ACC112 (cell line): ENCODE results near the gene SEMA4F.

Experiments
- H2AFZ ChIP-seq: fragments of 200-600 bp; sonication (generic); one replicate; pipeline ENCODE4 v1.6.0; 2017; ENCODE audit warnings: antibody characterized with exemption, low read length; ENCODE audit not compliant: unreplicated experiment
- H3K27ac ChIP-seq: fragments of 200-600 bp; sonication (generic); 2 replicates; pipeline ENCODE4 v1.5.1; 2014; ENCODE audit warnings: low read depth, mild to moderate bottlenecking, antibody characterized with exemption, low read length, moderate library complexity
- H3K27me3 ChIP-seq: fragments of 200-600 bp; sonication (generic); 2 replicates; pipeline ENCODE4 v1.6.1; 2014; ENCODE audit warnings: mild to moderate bottlenecking, antibody characterized with exemption, low read length, moderate library complexity, mixed read lengths; ENCODE audit not compliant: insufficient read depth
- H3K36me3 ChIP-seq: fragments of 200-600 bp; sonication (generic); 2 replicates; pipeline ENCODE4 v1.6.1; 2016; ENCODE audit warnings: mild to moderate bottlenecking, antibody characterized with exemption, low read length, moderate library complexity, mixed read lengths; ENCODE audit not compliant: insufficient read depth
- H3K4me1 ChIP-seq: fragments of 200-600 bp; sonication (generic); one replicate; pipeline ENCODE4 v1.6.1; 2016; ENCODE audit warnings: low read length, mixed read lengths; ENCODE audit not compliant: insufficient read depth, unreplicated experiment, control insufficient read depth
- H3K4me3 ChIP-seq: fragments of 200-600 bp; sonication (generic); 2 replicates; pipeline ENCODE4 v1.5.1; 2014; ENCODE audit warnings: mild to moderate bottlenecking, low read depth, low read length
- H3K79me2 ChIP-seq: fragments of 200-600 bp; sonication (generic); one replicate; pipeline ENCODE4 v1.6.0; 2016; ENCODE audit warnings: low read length; ENCODE audit not compliant: control insufficient read depth, unreplicated experiment, insufficient read depth

Gene SEMA4F

DNA sequence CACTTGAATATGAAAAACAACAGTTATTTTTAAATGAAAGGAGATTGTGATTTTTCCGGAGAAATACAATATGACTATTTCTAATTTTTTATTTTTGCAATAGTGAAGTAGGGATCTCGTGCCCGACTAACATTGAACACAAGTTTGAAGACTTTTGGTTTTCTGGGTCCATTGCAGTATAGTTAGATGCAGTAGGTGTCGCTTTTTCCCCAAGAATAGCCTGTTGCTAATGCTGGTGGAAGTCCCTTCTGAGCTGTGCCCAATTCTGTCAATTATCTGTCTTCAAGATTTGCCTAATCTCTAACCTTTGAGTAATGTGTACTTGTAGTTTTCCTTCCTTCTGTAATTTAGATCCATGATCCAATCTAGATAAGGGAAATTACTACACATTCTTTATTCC is 36.5 kb downstream of the SEMA4F start:
- no peaks in the 10 kb centered on the region for H3K36me3 ChIP-seq
- H3K27ac ChIP-seq = no peak overlapping the region

DNA sequence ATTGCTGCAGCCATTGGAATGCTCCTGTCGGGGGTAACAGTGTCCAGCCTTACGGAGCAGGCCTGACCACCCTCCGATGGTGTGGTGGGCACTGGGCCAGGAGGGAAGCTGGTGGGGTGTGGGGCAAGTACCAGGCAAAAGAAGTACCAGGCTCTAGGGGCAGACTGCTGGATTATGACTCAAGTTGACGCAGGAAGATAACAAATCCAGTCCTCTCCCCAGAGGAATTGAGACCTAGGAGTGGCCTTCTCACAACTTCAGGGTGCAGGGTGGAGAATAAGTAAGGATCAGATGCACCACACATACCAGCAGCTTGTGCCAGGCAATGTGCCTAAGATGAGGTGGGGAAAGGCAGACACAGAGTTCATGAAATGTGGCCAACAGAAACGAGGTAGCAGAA is 37.9 kb downstream of the SEMA4F start:
- H2AFZ ChIP-seq = no peak overlapping the region
- H3K27me3 ChIP-seq = no peaks in the 10 kb centered on the region
- H3K4me1 ChIP-seq = peaks cover 15% of the 10 kb centered on the region
- H3K4me3 ChIP-seq = no peak overlapping the region
- no peak overlapping the region for H3K27ac ChIP-seq
- no peaks in the 10 kb centered on the region for H3K36me3 ChIP-seq
- H3K79me2 ChIP-seq = no peaks in the 10 kb centered on the region

More for the DNA sequence above, 36.5 kb downstream of the SEMA4F start:
- no peaks in the 10 kb centered on the region for H3K27me3 ChIP-seq
- H3K79me2 ChIP-seq = no peaks in the 10 kb centered on the region
- no peak overlapping the region for H2AFZ ChIP-seq
- H3K4me1 ChIP-seq = peaks cover 15% of the 10 kb centered on the region
- no peak overlapping the region for H3K4me3 ChIP-seq

DNA sequence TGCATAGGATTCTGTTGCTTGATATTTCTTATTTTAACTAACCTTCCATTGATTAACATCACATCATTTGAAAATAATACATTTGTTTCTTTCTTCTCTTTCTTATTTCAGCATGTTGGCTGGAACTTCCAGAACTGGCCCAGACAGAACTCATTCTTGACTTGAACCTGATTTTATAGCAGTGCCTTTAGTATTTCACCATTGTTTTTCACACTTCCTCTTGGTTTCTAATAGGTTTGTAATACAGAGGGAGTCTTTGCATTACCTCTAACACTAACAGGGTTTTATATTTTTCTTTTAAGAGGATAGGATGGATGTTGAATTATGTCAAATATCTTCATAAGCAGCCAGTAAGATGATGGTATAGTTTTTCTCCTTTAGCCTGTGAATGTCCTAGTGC is 39.2 kb downstream of the SEMA4F start:
- Histone ChIP-seq H3K79me2 (no peaks in the 10 kb centered on the region), H3K4me3 (no peak overlapping the region), H3K36me3 (no peaks in the 10 kb centered on the region), H3K27me3 (no peaks in the 10 kb centered on the region), H2AFZ (no peak overlapping the region), H3K4me1 (peaks cover 15% of the 10 kb centered on the region), H3K27ac (no peak overlapping the region)

DNA sequence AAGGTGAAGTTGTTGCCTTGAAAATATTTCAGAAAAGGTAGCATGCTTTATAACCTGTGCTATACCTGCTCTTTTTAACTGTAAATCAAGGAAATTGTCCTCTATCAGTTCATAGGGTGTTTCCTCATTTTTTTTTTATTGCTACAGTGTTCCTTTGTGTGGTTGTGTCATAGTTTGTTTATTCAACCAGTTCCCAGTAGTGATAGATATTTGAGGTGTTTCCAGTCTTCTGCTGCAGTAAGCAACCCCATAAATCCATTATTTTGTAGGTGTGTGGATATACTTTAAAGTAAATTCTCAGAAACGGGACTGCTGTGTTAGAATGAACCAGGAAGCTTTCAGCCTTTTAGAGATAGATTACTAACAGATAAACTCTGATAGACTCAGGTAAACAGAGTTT is 39.6 kb downstream of the SEMA4F start:
- Histone ChIP-seq H3K36me3 (no peaks in the 10 kb centered on the region), H3K4me3 (no peak overlapping the region), H3K27ac (no peak overlapping the region), H2AFZ (no peak overlapping the region), H3K27me3 (no peaks in the 10 kb centered on the region), H3K4me1 (peaks cover 15% of the 10 kb centered on the region), H3K79me2 (no peaks in the 10 kb centered on the region)

DNA sequence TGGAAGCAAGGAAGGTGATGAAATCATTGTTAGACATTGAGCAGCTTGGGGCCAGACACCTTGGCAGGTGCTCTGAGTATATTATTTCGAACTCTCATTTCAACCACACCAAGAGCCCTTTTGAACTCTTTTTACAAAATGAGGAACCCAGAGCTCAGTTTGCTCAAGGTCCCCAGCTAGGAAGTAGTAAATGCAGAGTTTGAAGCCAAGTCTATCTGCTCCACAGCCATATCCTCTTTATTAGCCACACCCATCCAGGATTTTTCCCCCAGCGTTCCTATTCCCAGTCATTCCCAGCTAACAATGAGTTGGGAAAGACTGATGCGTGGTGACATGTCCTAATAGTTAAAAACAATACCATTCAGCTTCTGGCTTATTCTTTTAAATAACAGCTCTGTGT is 40.2 kb downstream of the SEMA4F start:
- Histone ChIP-seq H2AFZ (no peak overlapping the region), H3K4me3 (no peak overlapping the region), H3K36me3 (no peaks in the 10 kb centered on the region), H3K79me2 (no peaks in the 10 kb centered on the region), H3K4me1 (peaks cover 15% of the 10 kb centered on the region), H3K27ac (no peak overlapping the region), H3K27me3 (no peaks in the 10 kb centered on the region)

DNA sequence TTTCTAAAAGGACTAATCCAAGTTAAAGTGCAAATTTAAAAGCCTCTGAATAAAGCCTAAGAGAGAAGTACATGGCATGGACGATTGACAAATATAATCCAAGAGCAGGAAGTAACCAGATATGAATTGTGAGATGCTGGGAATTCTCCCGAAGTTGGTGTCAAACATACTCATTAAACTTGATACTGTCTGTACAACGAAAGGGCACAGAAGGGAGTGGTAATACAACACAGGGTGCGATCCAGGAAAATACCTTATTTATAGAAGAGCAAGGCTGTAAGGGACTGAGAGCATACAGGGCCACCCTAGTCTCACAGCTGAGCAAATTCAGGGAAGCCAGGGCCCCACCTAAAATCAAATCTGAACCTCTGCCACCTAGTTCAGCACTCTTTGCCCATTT is 41.6 kb downstream of the SEMA4F start:
- no peak overlapping the region for H3K27ac ChIP-seq
- H3K4me3 ChIP-seq = no peak overlapping the region
- H2AFZ ChIP-seq = no peak overlapping the region
- H3K79me2 ChIP-seq = no peaks in the 10 kb centered on the region
- peaks cover 15% of the 10 kb centered on the region for H3K4me1 ChIP-seq
- H3K36me3 ChIP-seq = no peaks in the 10 kb centered on the region
- peaks cover 6% of the 10 kb centered on the region; the same call in 1 of the 2 replicates for H3K27me3 ChIP-seq

DNA sequence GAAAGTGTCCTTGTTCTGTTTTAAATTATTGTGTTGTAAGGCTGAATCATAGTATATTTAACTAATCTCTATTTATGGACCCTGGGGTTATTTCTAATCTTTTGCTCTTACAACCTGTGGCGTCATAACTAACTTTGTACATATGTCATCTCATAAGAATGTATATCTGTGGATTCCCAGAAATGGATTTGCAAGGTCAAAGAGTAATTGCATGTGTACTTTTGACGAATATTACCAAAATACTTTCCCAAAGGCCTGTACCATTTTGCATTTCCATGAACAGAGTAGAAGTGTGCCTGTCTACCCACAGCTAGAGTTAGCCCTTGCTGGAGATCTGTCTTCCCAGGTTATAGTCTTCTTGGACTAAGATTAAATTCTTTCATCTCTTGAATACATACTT is 42.8 kb downstream of the SEMA4F start:
- H3K4me1 ChIP-seq = peaks cover 8% of the 10 kb centered on the region
- no peaks in the 10 kb centered on the region for H3K79me2 ChIP-seq
- H3K36me3 ChIP-seq = no peaks in the 10 kb centered on the region
- no peak overlapping the region for H3K4me3 ChIP-seq
- peaks cover 8% of the 10 kb centered on the region; the same call in 1 of the 2 replicates for H3K27me3 ChIP-seq
- H2AFZ ChIP-seq = no peak overlapping the region
- no peak overlapping the region for H3K27ac ChIP-seq

DNA sequence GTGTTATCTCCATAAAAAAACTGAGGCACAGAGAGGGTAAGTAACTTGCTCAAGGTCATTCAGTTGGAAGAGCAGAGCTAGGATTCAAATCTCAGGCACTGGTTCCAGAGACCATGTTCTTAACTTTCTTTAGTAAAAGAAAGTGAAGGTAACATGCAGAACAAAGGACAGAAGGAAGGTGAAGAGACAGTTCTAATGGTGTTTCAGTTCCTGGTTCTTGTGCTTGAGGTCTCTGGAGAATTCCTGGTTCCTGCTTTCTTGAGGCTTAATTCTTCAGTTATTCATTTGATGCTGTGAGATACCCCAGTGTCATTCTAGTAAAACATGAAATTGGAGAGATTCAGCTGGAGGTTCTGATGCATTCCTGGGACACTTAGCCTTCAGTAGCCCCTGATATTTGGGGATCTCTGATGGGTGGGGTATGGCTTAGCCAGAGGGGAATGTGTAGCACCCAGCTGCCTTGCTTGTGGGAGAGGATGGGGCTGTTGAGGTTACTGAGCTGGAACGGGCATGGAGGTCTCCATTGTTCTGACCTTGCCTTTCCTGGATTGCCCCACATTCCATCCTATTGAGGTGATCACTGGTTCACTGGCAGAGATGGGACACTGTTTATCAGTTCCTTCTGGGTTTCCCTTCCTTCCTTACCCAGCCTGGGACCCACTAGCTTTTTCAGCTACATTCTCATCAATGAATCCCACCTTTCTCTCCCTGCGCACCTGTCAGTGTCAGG is 46.8 kb downstream of the SEMA4F start:
- Histone ChIP-seq H3K36me3 (no peaks in the 10 kb centered on the region), H3K4me1 (peaks cover 3% of the 10 kb centered on the region), H3K79me2 (no peaks in the 10 kb centered on the region), H2AFZ (no peak overlapping the region), H3K4me3 (no peak overlapping the region), H3K27me3 (peaks cover 8% of the 10 kb centered on the region; the same call in 1 of the 2 replicates), H3K27ac (no peak overlapping the region)

DNA sequence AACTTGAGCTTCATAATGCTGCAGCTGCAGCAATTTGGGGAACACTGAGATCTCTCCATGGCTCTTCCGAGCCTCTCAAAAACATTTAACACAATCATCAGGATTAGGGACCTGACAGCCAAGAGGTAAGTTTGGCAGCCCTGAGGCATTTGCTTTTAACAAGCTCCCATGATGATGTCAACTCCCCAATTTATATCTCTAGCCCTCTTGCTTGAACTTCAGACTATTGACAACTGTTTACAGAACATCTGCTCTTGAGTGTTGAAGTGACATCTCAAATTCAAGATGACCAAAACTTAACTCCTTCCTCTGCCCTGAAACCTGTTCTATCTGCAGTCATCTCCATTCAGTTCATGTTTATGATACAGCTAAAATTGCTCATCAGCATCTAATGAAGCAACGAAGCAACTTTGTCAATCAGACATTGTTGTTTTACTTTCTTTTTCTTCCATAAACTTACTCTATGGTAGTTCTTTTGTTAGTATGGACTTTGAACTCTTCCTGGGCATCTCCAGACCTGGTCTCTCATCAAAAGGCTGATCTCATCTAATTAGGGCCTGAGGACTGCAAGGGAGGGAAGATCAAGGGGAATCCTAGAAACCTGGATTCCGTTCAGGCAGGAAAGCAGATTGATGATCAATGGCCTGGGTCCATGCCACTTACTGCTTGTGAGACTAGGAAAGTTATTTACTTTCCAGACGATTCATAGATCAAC is 48.1 kb downstream of the SEMA4F start:
- no peak overlapping the region for H2AFZ ChIP-seq

DNA sequence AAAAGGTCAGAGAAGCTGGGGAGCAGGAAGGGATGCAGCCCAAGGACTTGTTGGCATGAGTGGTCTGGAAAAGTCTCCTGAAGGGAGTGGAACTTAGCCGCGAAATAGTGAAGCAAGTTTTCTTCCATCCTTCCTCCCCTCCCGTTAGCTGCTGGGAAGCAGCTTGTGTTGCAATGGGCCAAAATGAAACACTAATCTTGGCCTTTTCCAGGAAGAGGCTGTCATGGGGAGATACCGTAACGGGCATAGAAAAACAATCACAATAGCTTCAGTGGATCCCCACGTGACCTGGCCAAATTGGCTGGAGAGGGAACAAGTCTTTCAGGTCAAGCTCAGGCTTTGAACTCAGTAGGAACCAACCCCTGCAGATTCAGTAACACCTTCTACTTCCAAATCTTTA is 49.3 kb downstream of the SEMA4F start:
- Histone ChIP-seq H3K4me3 (no peak overlapping the region), H3K27ac (peak overlapping the region; percentile 7; the same call in 1 of the 2 replicates), H2AFZ (peak overlapping the region; percentile 61), H3K36me3 (no peaks in the 10 kb centered on the region), H3K79me2 (no peaks in the 10 kb centered on the region), H3K27me3 (peaks cover 8% of the 10 kb centered on the region; the same call in 1 of the 2 replicates), H3K4me1 (peaks cover 5% of the 10 kb centered on the region)

More for the DNA sequence above, 48.1 kb downstream of the SEMA4F start:
- H3K27ac ChIP-seq = no peak overlapping the region
- H3K79me2 ChIP-seq = no peaks in the 10 kb centered on the region
- H3K36me3 ChIP-seq = no peaks in the 10 kb centered on the region
- peaks cover 8% of the 10 kb centered on the region; the same call in 1 of the 2 replicates for H3K27me3 ChIP-seq
- H3K4me1 ChIP-seq = peaks cover 3% of the 10 kb centered on the region
- H3K4me3 ChIP-seq = no peak overlapping the region

DNA sequence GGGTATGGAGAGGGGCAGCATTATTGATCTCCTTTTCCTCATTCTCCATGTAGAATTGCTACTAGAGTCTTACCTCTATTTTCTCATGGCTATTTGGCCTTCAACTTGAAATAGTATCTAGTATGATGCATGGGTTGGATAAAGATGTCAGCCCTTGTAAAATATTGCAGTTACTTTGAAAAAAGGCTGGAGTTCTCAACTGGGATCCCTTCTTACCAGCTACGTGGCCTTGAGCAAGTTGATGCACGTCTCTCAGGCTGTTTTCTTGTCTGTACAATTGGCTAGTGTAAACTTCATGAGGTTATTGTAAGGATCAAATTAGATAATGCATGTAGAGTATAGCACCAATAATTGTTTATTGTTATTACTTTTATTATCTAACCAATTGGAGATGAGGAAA is 50.2 kb downstream of the SEMA4F start:
- H3K4me1 ChIP-seq = peaks cover 13% of the 10 kb centered on the region

More for the DNA sequence above, 50.2 kb downstream of the SEMA4F start:
- Histone ChIP-seq H3K36me3 (no peaks in the 10 kb centered on the region), H2AFZ (no peak overlapping the region), H3K27ac (no peak overlapping the region), H3K79me2 (no peaks in the 10 kb centered on the region), H3K4me3 (no peak overlapping the region), H3K27me3 (peaks cover 8% of the 10 kb centered on the region; the same call in 1 of the 2 replicates)
